Stimulated activated CD4-positive, alpha-beta T cell treated with anti-CD3 and anti-CD28 coated beads, Interleukin-4, amount 100 ng/mL, for 48 hours (primary cell): ENCODE data around the gene UFD1.

Experiments
- DNase-seq, 2 donors: peaks; one replicate each; pipeline ENCODE4 v3.0.0-alpha.2; 2020; ENCODE audit warnings: low read depth in 2 of 2

Gene UFD1

GRCh38 chr22:19471572-19471971 lies 7.4 kb downstream of the UFD1 start:
- no peak for DNase-seq

GRCh38 chr22:19470010-19470409 lies 9.0 kb downstream of the UFD1 start:
- no peak for DNase-seq

- no peak for DNase-seq
Measured at GRCh38 chr22:19469421-19469820, 9.6 kb downstream of the UFD1 start.

GRCh38 chr22:19467912-19468311 lies 11.1 kb downstream of the UFD1 start:
- no peak for DNase-seq

GRCh38 chr22:19466848-19467752 lies 11.9 kb downstream of the UFD1 start:
- no peak for DNase-seq

- no peak for DNase-seq
Measured at GRCh38 chr22:19466126-19466716, 12.8 kb downstream of the UFD1 start.

- no peak for DNase-seq
Measured at GRCh38 chr22:19464975-19465374, 14.0 kb downstream of the UFD1 start.

GRCh38 chr22:19464546-19464945 lies 14.4 kb downstream of the UFD1 start:
- DNase-seq = no peak

- DNase-seq = no peak
Measured at GRCh38 chr22:19463491-19464469, 15.2 kb downstream of the UFD1 start.

- DNase-seq = no peak
Measured at GRCh38 chr22:19463008-19463407, 16.0 kb downstream of the UFD1 start.

GRCh38 chr22:19461506-19461905 lies 17.5 kb downstream of the UFD1 start:
- DNase-seq = no peak

GRCh38 chr22:19460036-19460435 lies 19.0 kb downstream of the UFD1 start:
- DNase-seq = no peak

GRCh38 chr22:19457828-19458428 lies 21.1 kb downstream of the UFD1 start:
- no peak for DNase-seq

GRCh38 chr22:19456541-19456940 lies 22.5 kb downstream of the UFD1 start:
- no peak for DNase-seq

GRCh38 chr22:19455585-19456370 lies 23.2 kb downstream of the UFD1 start:
- DNase-seq = no peak

GRCh38 chr22:19455033-19455432 lies 24.0 kb downstream of the UFD1 start:
- DNase-seq = no peak

GRCh38 chr22:19454156-19454555 lies 24.8 kb downstream of the UFD1 start:
- no peak for DNase-seq

GRCh38 chr22:19453718-19454117 lies 25.3 kb downstream of the UFD1 start:
- DNase-seq = no peak

- DNase-seq = no peak
Measured at GRCh38 chr22:19451570-19451969, 27.4 kb downstream of the UFD1 start.

GRCh38 chr22:19450363-19451175 lies 28.4 kb downstream of the UFD1 start:
- DNase-seq = no peak
